Fibroblast of skin of back (primary cell): Measurements from ENCODE around the gene CHST14.
A peak's percentile ranks its signal among the peaks of the same experiment; 100 is the strongest.
"Not testable (repeated sequence)": the region's sequence is repeated elsewhere in the genome, so short reads cannot be mapped to it uniquely, and the experiment has no call there.

Experiments used
- DNase-seq: peaks from one replicate; pipeline ENCODE4 v3.0.0-alpha.2; 2013

The CHST14 gene

GRCh38 chr15:40441565-40442531 lies 28.9 kb upstream of the CHST14 start:
- no peak for DNase-seq

- DNase-seq: no peak
Measured at GRCh38 chr15:40443255-40443654, 27.5 kb upstream of the CHST14 start.

GRCh38 chr15:40443846-40444245 lies 26.9 kb upstream of the CHST14 start:
- DNase-seq: no peak

- no peak for DNase-seq
Measured at GRCh38 chr15:40444736-40445135, 26.0 kb upstream of the CHST14 start.

GRCh38 chr15:40445421-40445922 lies 25.3 kb upstream of the CHST14 start:
- peak; percentile 57 for DNase-seq

GRCh38 chr15:40446144-40446543 lies 24.6 kb upstream of the CHST14 start:
- DNase-seq: no peak

- no peak for DNase-seq
Measured at GRCh38 chr15:40448354-40448753, 22.4 kb upstream of the CHST14 start.

GRCh38 chr15:40449275-40449674 lies 21.5 kb upstream of the CHST14 start:
- peak; percentile 48 for DNase-seq

GRCh38 chr15:40450047-40450446 lies 20.7 kb upstream of the CHST14 start:
- no peak for DNase-seq

GRCh38 chr15:40451527-40452158 lies 19.1 kb upstream of the CHST14 start:
- DNase-seq: no peak

- DNase-seq: no peak
Measured at GRCh38 chr15:40452296-40453090, 18.3 kb upstream of the CHST14 start.

- not testable (repeated sequence) for DNase-seq
Measured at GRCh38 chr15:40453941-40454340, 16.8 kb upstream of the CHST14 start.

GRCh38 chr15:40454904-40455391 lies 15.8 kb upstream of the CHST14 start:
- DNase-seq: peak; percentile 65

GRCh38 chr15:40456299-40456712 lies 14.5 kb upstream of the CHST14 start:
- no peak for DNase-seq

GRCh38 chr15:40456738-40457137 lies 14.0 kb upstream of the CHST14 start:
- no peak for DNase-seq

GRCh38 chr15:40458495-40459371 lies 12.1 kb upstream of the CHST14 start:
- no peak for DNase-seq

- DNase-seq: no peak
Measured at GRCh38 chr15:40459391-40460015, 11.3 kb upstream of the CHST14 start.

GRCh38 chr15:40460404-40460803 lies 10.4 kb upstream of the CHST14 start:
- no peak for DNase-seq

GRCh38 chr15:40461958-40462357 lies 8.8 kb upstream of the CHST14 start:
- no peak for DNase-seq

GRCh38 chr15:40463279-40463678 lies 7.5 kb upstream of the CHST14 start:
- DNase-seq: no peak
